Ishikawa (cell line): ENCODE results near the gene KLK14.

Experiments used
- CEBPB ChIP-seq: IDR thresholded peaks from 2 replicates; pipeline ENCODE4 v1.6.1; 2012
- CREB1 ChIP-seq: IDR thresholded peaks from 2 replicates; pipeline ENCODE4 v1.6.1; 2012; ENCODE audit warnings: low read depth
- EGR1 ChIP-seq: IDR thresholded peaks from 2 replicates; pipeline ENCODE4 v1.6.1; 2012
- EP300 ChIP-seq: IDR thresholded peaks from 2 replicates; pipeline ENCODE4 v1.6.1; 2012; ENCODE audit warnings: borderline replicate concordance
- FOXM1 ChIP-seq: IDR thresholded peaks from 2 replicates; pipeline ENCODE4 v1.6.1; 2012; ENCODE audit warnings: low read depth, borderline replicate concordance
- NFIC ChIP-seq: IDR thresholded peaks from 2 replicates; pipeline ENCODE4 v1.6.1; 2012
- RAD21 ChIP-seq: IDR thresholded peaks from 2 replicates; pipeline ENCODE4 v1.6.1; 2012; ENCODE audit warnings: low read depth
- USF1 ChIP-seq: IDR thresholded peaks from 2 replicates; pipeline ENCODE4 v1.6.1; 2012
- YY1 ChIP-seq: IDR thresholded peaks from 2 replicates; pipeline ENCODE4 v1.6.1; 2012; ENCODE audit warnings: low read depth
- ZBTB7A ChIP-seq: IDR thresholded peaks from 2 replicates; pipeline ENCODE4 v1.6.1; 2012; ENCODE audit warnings: low read depth
- TF ChIP-seq, protein P1 (sequence below): IDR thresholded peaks from 2 replicates; pipeline ENCODE4 v1.6.1; 2012; ENCODE audit warnings: low read depth, mild to moderate bottlenecking

DNA sequence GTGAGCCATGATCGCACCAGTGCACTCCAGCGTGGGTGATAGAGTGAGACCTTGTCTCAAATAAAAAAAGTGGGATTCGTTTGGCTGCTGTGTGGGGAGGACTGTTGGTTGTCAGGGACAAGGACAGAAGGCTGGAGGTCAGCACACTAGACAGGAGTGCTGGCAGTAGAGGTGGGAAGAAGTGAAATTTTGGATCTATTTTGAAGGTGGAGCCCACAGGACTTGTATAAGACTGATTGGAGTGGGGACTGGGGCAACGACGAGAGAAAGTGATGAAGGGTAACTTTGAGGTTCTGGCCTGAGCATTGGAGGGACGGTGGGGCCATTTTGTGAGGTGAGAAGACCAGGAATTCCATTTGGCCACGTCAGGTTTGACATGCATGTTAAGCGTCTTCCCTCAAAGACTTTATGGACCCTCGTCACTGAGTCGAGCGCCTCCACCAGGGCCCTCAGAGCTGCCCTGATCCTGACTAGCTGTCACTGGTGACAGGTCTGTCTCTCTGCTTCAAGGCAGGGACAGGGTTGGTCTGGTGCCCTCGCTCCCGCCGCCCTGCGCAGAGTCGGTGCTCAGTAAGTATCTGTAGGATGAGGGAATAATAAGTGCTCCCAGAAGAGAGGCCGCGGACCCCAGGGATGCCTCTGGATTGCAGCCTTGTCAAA is 24.8 kb upstream of the KLK14 start:
- TF ChIP-seq RAD21: no peak
- no peak for TF ChIP-seq USF1
- TF ChIP-seq, protein P1, sequence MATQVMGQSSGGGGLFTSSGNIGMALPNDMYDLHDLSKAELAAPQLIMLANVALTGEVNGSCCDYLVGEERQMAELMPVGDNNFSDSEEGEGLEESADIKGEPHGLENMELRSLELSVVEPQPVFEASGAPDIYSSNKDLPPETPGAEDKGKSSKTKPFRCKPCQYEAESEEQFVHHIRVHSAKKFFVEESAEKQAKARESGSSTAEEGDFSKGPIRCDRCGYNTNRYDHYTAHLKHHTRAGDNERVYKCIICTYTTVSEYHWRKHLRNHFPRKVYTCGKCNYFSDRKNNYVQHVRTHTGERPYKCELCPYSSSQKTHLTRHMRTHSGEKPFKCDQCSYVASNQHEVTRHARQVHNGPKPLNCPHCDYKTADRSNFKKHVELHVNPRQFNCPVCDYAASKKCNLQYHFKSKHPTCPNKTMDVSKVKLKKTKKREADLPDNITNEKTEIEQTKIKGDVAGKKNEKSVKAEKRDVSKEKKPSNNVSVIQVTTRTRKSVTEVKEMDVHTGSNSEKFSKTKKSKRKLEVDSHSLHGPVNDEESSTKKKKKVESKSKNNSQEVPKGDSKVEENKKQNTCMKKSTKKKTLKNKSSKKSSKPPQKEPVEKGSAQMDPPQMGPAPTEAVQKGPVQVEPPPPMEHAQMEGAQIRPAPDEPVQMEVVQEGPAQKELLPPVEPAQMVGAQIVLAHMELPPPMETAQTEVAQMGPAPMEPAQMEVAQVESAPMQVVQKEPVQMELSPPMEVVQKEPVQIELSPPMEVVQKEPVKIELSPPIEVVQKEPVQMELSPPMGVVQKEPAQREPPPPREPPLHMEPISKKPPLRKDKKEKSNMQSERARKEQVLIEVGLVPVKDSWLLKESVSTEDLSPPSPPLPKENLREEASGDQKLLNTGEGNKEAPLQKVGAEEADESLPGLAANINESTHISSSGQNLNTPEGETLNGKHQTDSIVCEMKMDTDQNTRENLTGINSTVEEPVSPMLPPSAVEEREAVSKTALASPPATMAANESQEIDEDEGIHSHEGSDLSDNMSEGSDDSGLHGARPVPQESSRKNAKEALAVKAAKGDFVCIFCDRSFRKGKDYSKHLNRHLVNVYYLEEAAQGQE: no peak
- no peak for TF ChIP-seq CREB1
- TF ChIP-seq FOXM1: no peak
- TF ChIP-seq EP300: no peak
- TF ChIP-seq YY1: no peak
- no peak for TF ChIP-seq CEBPB
- no peak for TF ChIP-seq ZBTB7A
- no peak for TF ChIP-seq NFIC
- TF ChIP-seq EGR1: no peak
